ENCODE measurements around the gene CSGALNACT2. TPM values are rescaled to one million over a fixed set of nuclear protein-coding genes. Genes with fewer than 3 reads are reported as not detected.

CSGALNACT2 gene
- total and polyA plus RNA-seq, 5 donors from 2014 or later, result 17.2 to 69.4 (median 24.6) TPM

- peaks cover 0 to 2% (median 0%) of the 10 kb centered on the region in 7 donors for H3K9me3 Mint-ChIP-seq
- Histone ChIP-seq H3K27me3 (ENCODE audit: control insufficient read depth, insufficient read depth, low read length) (no peaks in the 10 kb centered on the region), H3K4me1 (ENCODE audit: control insufficient read depth, insufficient read depth, low read length, poor library complexity, severe bottlenecking) (no peaks in the 10 kb centered on the region), H3K27ac (ENCODE audit: insufficient read depth, low read length, poor library complexity, severe bottlenecking) (no peak overlapping the region), H3K4me3 (ENCODE audit: low read depth, low read length) (no peak overlapping the region), H3K36me3 (ENCODE audit: control insufficient read depth, insufficient read depth, low read length) (no peaks in the 10 kb centered on the region), H3K9me3 (ENCODE audit: control insufficient read depth in 2 of 2, low read length in 2 of 2) (no peaks in the 10 kb centered on the region)
- H3K4me1 Mint-ChIP-seq, result no peaks in the 10 kb centered on the region
- H3K4me3 Mint-ChIP-seq, result no peak overlapping the region
- no peak overlapping the region for H3K27ac Mint-ChIP-seq
- DNase-seq (no peak), ATAC-seq (ENCODE audit: low read depth in 2 of 2) (no peak)
- H3K27me3 Mint-ChIP-seq, result no peaks in the 10 kb centered on the region
- no peaks in the 10 kb centered on the region for H3K36me3 Mint-ChIP-seq
Observed at GRCh38 chr10:43214956-43215561, 76.8 kb downstream of the CSGALNACT2 start.

- Histone ChIP-seq H3K27ac (ENCODE audit: insufficient read depth, low read length, poor library complexity, severe bottlenecking) (no peak overlapping the region), H3K4me1 (ENCODE audit: control insufficient read depth, insufficient read depth, low read length, poor library complexity, severe bottlenecking) (no peaks in the 10 kb centered on the region), H3K9me3 (ENCODE audit: control insufficient read depth in 2 of 2, low read length in 2 of 2) (no peaks in the 10 kb centered on the region), H3K27me3 (ENCODE audit: control insufficient read depth, insufficient read depth, low read length) (no peaks in the 10 kb centered on the region), H3K36me3 (ENCODE audit: control insufficient read depth, insufficient read depth, low read length) (no peaks in the 10 kb centered on the region), H3K4me3 (ENCODE audit: low read depth, low read length) (no peak overlapping the region)
- no peak for ATAC-seq (ENCODE audit: low read depth in 2 of 2)
- Mint-ChIP-seq H3K4me1 (no peaks in the 10 kb centered on the region), H3K27ac (no peak overlapping the region), H3K4me3 (no peak overlapping the region), H3K9me3 (peaks cover 0 to 2% (median 0%) of the 10 kb centered on the region in 7 donors), H3K36me3 (no peaks in the 10 kb centered on the region), H3K27me3 (no peaks in the 10 kb centered on the region)
- DNase-seq, result no peak
Observed at GRCh38 chr10:43215758-43216455, 77.7 kb downstream of the CSGALNACT2 start.

- Mint-ChIP-seq H3K9me3 (peaks cover 0 to 2% (median 0%) of the 10 kb centered on the region in 7 donors), H3K27ac (no peak overlapping the region), H3K36me3 (no peaks in the 10 kb centered on the region), H3K27me3 (no peaks in the 10 kb centered on the region), H3K4me1 (no peaks in the 10 kb centered on the region), H3K4me3 (no peak overlapping the region)
- no peaks in the 10 kb centered on the region for H3K27me3 ChIP-seq (ENCODE audit: control insufficient read depth, insufficient read depth, low read length)
- no peaks in the 10 kb centered on the region for H3K4me1 ChIP-seq (ENCODE audit: control insufficient read depth, insufficient read depth, low read length, poor library complexity, severe bottlenecking)
- ATAC-seq (ENCODE audit: low read depth in 2 of 2) (no peak), DNase-seq (no peak)
- no peaks in the 10 kb centered on the region for H3K36me3 ChIP-seq (ENCODE audit: control insufficient read depth, insufficient read depth, low read length)
- H3K4me3 ChIP-seq (ENCODE audit: low read depth, low read length), result no peak overlapping the region
- H3K27ac ChIP-seq (ENCODE audit: insufficient read depth, low read length, poor library complexity, severe bottlenecking), result no peak overlapping the region
- no peaks in the 10 kb centered on the region for H3K9me3 ChIP-seq (ENCODE audit: control insufficient read depth in 2 of 2, low read length in 2 of 2)
Observed at GRCh38 chr10:43216931-43217562, 78.8 kb downstream of the CSGALNACT2 start.

- no peak for ATAC-seq (ENCODE audit: low read depth in 2 of 2)
- no peaks in the 10 kb centered on the region for H3K27me3 ChIP-seq (ENCODE audit: control insufficient read depth, insufficient read depth, low read length)
- Mint-ChIP-seq H3K4me3 (no peak overlapping the region), H3K27me3 (no peaks in the 10 kb centered on the region), H3K9me3 (peaks cover 0 to 2% (median 0%) of the 10 kb centered on the region in 7 donors), H3K4me1 (no peaks in the 10 kb centered on the region), H3K36me3 (no peaks in the 10 kb centered on the region), H3K27ac (peak overlapping the region in 1 of 3 donors; percentile 42)
- no peaks in the 10 kb centered on the region for H3K4me1 ChIP-seq (ENCODE audit: control insufficient read depth, insufficient read depth, low read length, poor library complexity, severe bottlenecking)
- no peaks in the 10 kb centered on the region for H3K36me3 ChIP-seq (ENCODE audit: control insufficient read depth, insufficient read depth, low read length)
- no peak overlapping the region for H3K27ac ChIP-seq (ENCODE audit: insufficient read depth, low read length, poor library complexity, severe bottlenecking)
- DNase-seq, result no peak
- H3K4me3 ChIP-seq (ENCODE audit: low read depth, low read length), result no peak overlapping the region
- H3K9me3 ChIP-seq (ENCODE audit: control insufficient read depth in 2 of 2, low read length in 2 of 2), result no peaks in the 10 kb centered on the region
Observed at GRCh38 chr10:43217563-43218205, 79.4 kb downstream of the CSGALNACT2 start.

DNA sequence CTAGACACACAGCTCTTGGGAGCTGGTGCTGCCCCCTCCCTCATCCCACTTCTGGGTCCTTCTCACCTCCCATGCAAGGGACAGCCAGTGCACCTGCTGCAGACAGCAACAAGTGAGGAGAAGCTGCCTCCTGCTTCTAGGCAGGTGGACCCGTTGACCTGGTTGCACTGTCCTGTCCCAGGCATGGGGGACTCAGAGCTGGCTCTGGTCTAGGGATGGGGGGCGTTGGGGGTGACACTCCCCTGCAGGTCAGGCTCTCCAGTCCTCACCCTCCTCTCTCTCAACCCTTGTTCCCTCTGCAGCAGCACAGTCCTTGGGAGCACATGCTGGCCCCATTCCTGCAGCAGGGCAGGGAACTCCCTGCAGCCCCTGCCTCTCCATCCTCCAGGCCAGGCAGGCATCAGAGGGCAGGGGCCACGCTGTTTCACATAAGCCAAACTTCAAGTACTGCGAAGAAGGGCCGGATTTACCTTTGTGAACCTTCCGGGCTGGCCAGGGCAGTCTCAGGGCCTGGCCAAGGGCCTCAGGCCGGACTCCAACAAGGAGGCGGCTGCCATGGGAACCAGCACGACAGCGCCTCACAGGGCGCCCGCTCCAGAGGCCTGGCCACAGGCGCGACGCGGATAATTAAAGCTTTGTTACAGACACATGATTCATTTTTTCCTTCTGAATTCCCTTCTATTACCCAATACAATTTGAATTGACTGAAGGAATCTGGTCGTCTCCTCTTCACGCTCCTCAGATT is 80.1 kb downstream of the CSGALNACT2 start:
- no peaks in the 10 kb centered on the region for H3K27me3 Mint-ChIP-seq
- H3K27ac Mint-ChIP-seq, result no peak overlapping the region
- Histone ChIP-seq H3K27ac (ENCODE audit: insufficient read depth, low read length, poor library complexity, severe bottlenecking) (no peak overlapping the region), H3K27me3 (ENCODE audit: control insufficient read depth, insufficient read depth, low read length) (no peaks in the 10 kb centered on the region), H3K4me1 (ENCODE audit: control insufficient read depth, insufficient read depth, low read length, poor library complexity, severe bottlenecking) (no peaks in the 10 kb centered on the region), H3K4me3 (ENCODE audit: low read depth, low read length) (no peak overlapping the region), H3K9me3 (ENCODE audit: control insufficient read depth in 2 of 2, low read length in 2 of 2) (no peaks in the 10 kb centered on the region), H3K36me3 (ENCODE audit: control insufficient read depth, insufficient read depth, low read length) (no peaks in the 10 kb centered on the region)
- ATAC-seq (ENCODE audit: low read depth in 2 of 2) (no peak), DNase-seq (no peak)
- no peak overlapping the region for H3K4me3 Mint-ChIP-seq
- no peaks in the 10 kb centered on the region for H3K4me1 Mint-ChIP-seq
- no peaks in the 10 kb centered on the region for H3K36me3 Mint-ChIP-seq
- peaks cover 0 to 2% (median 0%) of the 10 kb centered on the region in 7 donors for H3K9me3 Mint-ChIP-seq

- H3K4me1 ChIP-seq (ENCODE audit: control insufficient read depth, insufficient read depth, low read length, poor library complexity, severe bottlenecking), result no peaks in the 10 kb centered on the region
- H3K36me3 ChIP-seq (ENCODE audit: control insufficient read depth, insufficient read depth, low read length), result no peaks in the 10 kb centered on the region
- no peak for ATAC-seq (ENCODE audit: low read depth in 2 of 2)
- Mint-ChIP-seq H3K36me3 (no peaks in the 10 kb centered on the region), H3K4me3 (no peak overlapping the region), H3K27me3 (no peaks in the 10 kb centered on the region), H3K9me3 (peaks cover 0 to 2% (median 0%) of the 10 kb centered on the region in 7 donors), H3K4me1 (no peaks in the 10 kb centered on the region), H3K27ac (no peak overlapping the region)
- H3K27ac ChIP-seq (ENCODE audit: insufficient read depth, low read length, poor library complexity, severe bottlenecking), result no peak overlapping the region
- no peak overlapping the region for H3K4me3 ChIP-seq (ENCODE audit: low read depth, low read length)
- DNase-seq, result no peak
- no peaks in the 10 kb centered on the region for H3K9me3 ChIP-seq (ENCODE audit: control insufficient read depth in 2 of 2, low read length in 2 of 2)
- H3K27me3 ChIP-seq (ENCODE audit: control insufficient read depth, insufficient read depth, low read length), result no peaks in the 10 kb centered on the region
Observed at GRCh38 chr10:43218951-43219837, 80.9 kb downstream of the CSGALNACT2 start.

Measured in CD4-positive, CD25-positive, alpha-beta regulatory T cell (primary cell).